ENCODE results near the gene CNTD1. TPM values are rescaled to one million over a fixed set of nuclear protein-coding genes. Genes with fewer than 3 reads are reported as not detected.

CNTD1 gene
- total RNA-seq, 2 donors from 2014 or later = 0.61 TPM; not detected in 1

- no peaks in the 10 kb centered on the region for H3K9me3 ChIP-seq
- no peaks in the 10 kb centered on the region for H3K4me1 ChIP-seq
These were observed 58.7 kb downstream of the CNTD1 start for GRCh38 chr17:42857389-42857788.

More at GRCh38 chr17:42857389-42857788, 58.7 kb downstream of the CNTD1 start:
- intact Hi-C loops (cut with DNase I) = no loop called here
- Histone ChIP-seq H3K36me3 (no peaks in the 10 kb centered on the region), H3K27ac (no peak overlapping the region), H3K9ac (ENCODE audit: low read depth in 2 of 2, low read length in 2 of 2) (no peak overlapping the region), H3K27me3 (no peaks in the 10 kb centered on the region), H3K4me3 (no peak overlapping the region)
- DNase-seq = no peak
- TF ChIP-seq CTCF (IDR thresholded peaks at IDR 0.05) = no peak

Small RNA genes within 50 kb of the gene (microRNA-seq; reads per million reads assigned to microRNA genes)
- gene MIR6781 = 1.7 reads per million

Other genes with a start within 250 kb of the CNTD1 start
- gene HSD17B1, start 245.9 kb upstream of the CNTD1 start, total RNA-seq = 1 to 10 TPM in 1 of 2 donors, under 1 TPM in 1; 0.88 to 1.7 TPM
- 100 to 1,000 TPM in 1 of 2 donors, 10 to 100 TPM in 1; 94.2 to 176 TPM for gene COASY, start 236.7 kb upstream of the CNTD1 start, total RNA-seq
- gene MLX, start 231.8 kb upstream of the CNTD1 start, total RNA-seq = 10 to 100 TPM; 79.6 to 83.0 TPM
- gene PSMC3IP, start 221.1 kb upstream of the CNTD1 start, total RNA-seq = 10 to 100 TPM in 1 of 2 donors, 1 to 10 TPM in 1; 2.2 to 11.6 TPM
- gene RETREG3, start 189.5 kb upstream of the CNTD1 start, total RNA-seq = 10 to 100 TPM; 49.2 to 60.3 TPM
- 10 to 100 TPM; 32.3 to 86.9 TPM for gene TUBG1, start 189.2 kb upstream of the CNTD1 start, total RNA-seq
- 1 to 10 TPM; 5.6 to 7.7 TPM for gene TUBG2, start 139.6 kb upstream of the CNTD1 start, total RNA-seq
- gene PLEKHH3, start 121.9 kb upstream of the CNTD1 start, total RNA-seq = 10 to 100 TPM; 14.6 to 17.6 TPM
- under 1 TPM; 0.56 to 0.86 TPM for gene CCR10, start 117.0 kb upstream of the CNTD1 start, total RNA-seq
- 1 to 10 TPM; 1.5 to 5.0 TPM for gene CNTNAP1, start 116.3 kb upstream of the CNTD1 start, total RNA-seq
- gene EZH1, start 53.8 kb upstream of the CNTD1 start, total RNA-seq = 10 to 100 TPM; 15.9 to 20.3 TPM
- 1 to 10 TPM; 3.5 to 8.4 TPM for gene RAMP2, start 37.6 kb upstream of the CNTD1 start, total RNA-seq
- 100 to 1,000 TPM in 1 of 2 donors, 10 to 100 TPM in 1; 86.9 to 105 TPM for gene VPS25, start 25.4 kb upstream of the CNTD1 start, total RNA-seq
- 10 to 100 TPM; 32.6 to 54.6 TPM for gene WNK4, start 18.3 kb upstream of the CNTD1 start, total RNA-seq
- 100 to 1,000 TPM; 167 to 219 TPM for gene COA3, start 157 bp upstream of the CNTD1 start, total RNA-seq
- gene BECN1, start 25.4 kb downstream of the CNTD1 start, total RNA-seq = 100 to 1,000 TPM; 118 to 145 TPM
- 100 to 1,000 TPM in 1 of 2 donors, 10 to 100 TPM in 1; 86.4 to 163 TPM for gene PSME3, start 34.5 kb downstream of the CNTD1 start, total RNA-seq
- gene AOC2, start 45.7 kb downstream of the CNTD1 start, total RNA-seq = 1 to 10 TPM in 1 of 2 donors, under 1 TPM in 1; 0.32 to 1.1 TPM
- gene AOC3, start 52.3 kb downstream of the CNTD1 start, total RNA-seq = 10 to 100 TPM in 1 of 2 donors, 1 to 10 TPM in 1; 5.3 to 28.3 TPM
- under 1 TPM in 1 of 2 donors, not detected in 1; 0.40 TPM for gene G6PC1, start 101.9 kb downstream of the CNTD1 start, total RNA-seq
- gene AARSD1, start 165.6 kb downstream of the CNTD1 start, total RNA-seq = 10 to 100 TPM; 19.8 to 34.3 TPM
- 1 to 10 TPM; 1.5 to 2.4 TPM for gene PTGES3L, start 181.2 kb downstream of the CNTD1 start, total RNA-seq
- gene RUNDC1, start 181.7 kb downstream of the CNTD1 start, total RNA-seq = 10 to 100 TPM; 18.7 to 22.3 TPM
- gene RPL27, start 199.6 kb downstream of the CNTD1 start, total RNA-seq = 100 to 1,000 TPM; 707 to 851 TPM
- 10 to 100 TPM; 25.9 to 27.9 TPM for gene IFI35, start 207.9 kb downstream of the CNTD1 start, total RNA-seq
- 10 to 100 TPM; 33.2 to 61.5 TPM for gene VAT1, start 223.5 kb downstream of the CNTD1 start, total RNA-seq
- under 1 TPM; 0.30 to 0.56 TPM for gene RND2, start 226.4 kb downstream of the CNTD1 start, total RNA-seq